Stimulated activated CD4-positive, alpha-beta T cell treated with anti-CD3 and anti-CD28 coated beads, Interleukin-12 subunit alpha, Interleukin-12 subunit beta, amount 100 ng/mL, for 48 hours (primary cell): ENCODE measurements around the gene TSPEAR.

ENCODE experiments used
- DNase-seq, 3 donors: peaks; one replicate each; pipeline ENCODE4 v3.0.0-alpha.2; 2020; ENCODE audit warnings: low read depth in 2 of 3, low spot score in 1 of 3

The TSPEAR gene

DNA sequence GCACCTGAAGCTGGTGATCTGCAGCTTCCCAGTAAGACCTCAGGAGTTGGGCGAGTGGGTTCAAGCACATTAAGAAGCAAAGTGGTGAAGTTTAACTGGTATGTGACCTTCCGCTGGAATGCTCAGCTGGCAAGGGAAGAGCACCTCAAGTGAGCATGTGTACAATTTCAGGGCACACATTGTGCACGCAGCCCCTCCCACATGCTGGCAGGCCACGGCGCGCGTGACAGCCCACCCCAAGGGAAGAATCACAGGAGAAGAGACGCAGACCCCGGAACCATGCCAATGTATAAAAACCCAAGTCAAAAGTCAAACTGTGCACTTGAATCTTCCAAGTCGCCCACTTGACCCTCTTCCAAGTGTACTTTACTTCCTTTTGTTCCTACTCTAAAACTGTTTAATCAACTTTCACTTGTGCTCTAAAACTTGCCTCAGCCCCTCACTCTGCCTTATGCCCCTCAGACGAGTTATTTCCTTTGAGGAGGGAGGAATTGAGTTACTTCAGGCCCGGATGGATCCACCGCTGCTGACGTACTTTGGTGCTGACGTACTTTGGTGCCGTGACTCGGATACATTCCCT, 236.0 kb downstream of the TSPEAR start:
- DNase-seq = no peak

DNA sequence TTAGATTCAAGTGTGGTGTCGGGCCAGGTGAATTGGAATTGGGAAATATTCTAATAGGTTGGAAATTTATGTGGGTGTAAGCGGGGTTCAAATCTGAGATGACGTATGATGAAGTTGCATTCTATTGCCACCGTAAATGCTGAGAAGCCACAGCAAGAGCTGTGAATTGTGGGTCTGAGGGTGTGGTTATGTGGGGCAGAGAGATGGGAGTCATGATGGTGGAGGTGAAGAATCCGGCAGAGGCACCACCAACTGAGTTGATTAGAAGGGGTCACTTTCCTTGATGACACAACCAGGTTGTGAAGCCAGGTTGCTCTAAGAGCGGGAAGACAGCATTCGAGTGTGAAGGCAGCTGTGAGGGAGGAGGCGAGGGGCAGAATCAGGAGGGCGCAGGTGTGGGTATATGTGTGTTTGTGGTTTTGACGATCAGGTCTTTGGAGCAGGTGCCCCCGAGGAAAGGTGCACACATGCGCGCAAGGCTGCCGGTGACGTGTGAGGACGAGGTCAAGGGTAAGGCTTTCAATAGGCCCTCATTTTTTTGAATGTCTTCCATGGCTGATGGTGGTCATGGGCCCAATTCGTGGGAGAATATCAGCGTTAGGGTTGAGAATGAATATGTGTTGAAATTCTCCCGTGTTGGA, 237.3 kb downstream of the TSPEAR start:
- no peak for DNase-seq

DNA sequence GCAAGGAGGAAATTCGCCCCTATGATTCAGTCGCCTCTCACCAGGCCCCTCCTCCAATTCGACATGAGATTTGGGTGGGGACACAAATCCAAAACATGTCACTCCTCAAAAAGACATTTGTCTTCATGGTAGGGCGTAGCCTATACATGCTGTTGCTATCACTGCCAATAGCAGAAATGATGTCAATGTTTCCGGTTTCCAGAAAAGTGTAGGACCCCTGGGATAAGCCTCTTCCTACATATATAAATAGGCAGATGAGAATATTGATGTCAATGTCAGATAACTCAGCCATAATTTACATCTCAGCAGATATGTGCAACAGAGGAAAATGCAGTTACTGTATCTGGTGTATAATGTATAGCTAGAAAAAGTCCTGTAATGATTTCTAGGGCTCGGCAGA, 239.4 kb downstream of the TSPEAR start:
- DNase-seq = no peak

DNA sequence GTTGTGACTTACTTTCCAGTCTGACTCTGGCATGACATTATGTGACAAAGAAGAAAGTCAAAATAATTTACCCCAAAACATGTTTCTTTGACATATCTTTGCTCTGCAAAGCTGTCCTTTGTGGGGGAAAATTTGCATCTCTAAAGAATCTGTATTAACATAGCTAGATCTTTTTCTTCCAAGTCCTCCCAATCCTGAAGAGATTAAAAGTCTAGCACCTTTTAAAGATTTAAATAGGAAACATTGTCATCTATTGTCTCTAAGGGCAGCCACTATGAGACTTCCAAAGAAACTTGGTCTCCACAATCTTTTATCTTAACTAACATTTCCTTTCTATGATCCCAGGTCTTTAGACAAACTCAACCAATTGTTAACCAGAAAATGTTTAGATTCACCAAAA, 240.0 kb downstream of the TSPEAR start:
- no peak for DNase-seq

DNA sequence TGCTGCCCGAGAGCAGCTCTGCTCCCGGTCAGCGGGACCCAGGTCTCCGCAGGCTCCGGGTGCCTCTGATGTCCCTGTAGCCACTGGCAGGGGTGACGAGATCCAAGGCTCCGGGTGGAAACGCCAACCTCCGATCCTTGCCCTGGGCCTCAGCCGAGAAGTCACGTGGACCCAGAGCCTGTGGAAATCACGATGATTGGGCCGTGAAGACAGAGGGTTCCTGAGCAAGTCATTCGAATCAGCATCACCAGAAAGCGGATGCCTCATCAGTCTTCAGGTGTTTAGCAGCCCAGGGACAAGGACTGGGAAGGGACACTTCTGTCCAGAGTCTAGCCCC, 243.5 kb downstream of the TSPEAR start:
- no peak for DNase-seq

DNA sequence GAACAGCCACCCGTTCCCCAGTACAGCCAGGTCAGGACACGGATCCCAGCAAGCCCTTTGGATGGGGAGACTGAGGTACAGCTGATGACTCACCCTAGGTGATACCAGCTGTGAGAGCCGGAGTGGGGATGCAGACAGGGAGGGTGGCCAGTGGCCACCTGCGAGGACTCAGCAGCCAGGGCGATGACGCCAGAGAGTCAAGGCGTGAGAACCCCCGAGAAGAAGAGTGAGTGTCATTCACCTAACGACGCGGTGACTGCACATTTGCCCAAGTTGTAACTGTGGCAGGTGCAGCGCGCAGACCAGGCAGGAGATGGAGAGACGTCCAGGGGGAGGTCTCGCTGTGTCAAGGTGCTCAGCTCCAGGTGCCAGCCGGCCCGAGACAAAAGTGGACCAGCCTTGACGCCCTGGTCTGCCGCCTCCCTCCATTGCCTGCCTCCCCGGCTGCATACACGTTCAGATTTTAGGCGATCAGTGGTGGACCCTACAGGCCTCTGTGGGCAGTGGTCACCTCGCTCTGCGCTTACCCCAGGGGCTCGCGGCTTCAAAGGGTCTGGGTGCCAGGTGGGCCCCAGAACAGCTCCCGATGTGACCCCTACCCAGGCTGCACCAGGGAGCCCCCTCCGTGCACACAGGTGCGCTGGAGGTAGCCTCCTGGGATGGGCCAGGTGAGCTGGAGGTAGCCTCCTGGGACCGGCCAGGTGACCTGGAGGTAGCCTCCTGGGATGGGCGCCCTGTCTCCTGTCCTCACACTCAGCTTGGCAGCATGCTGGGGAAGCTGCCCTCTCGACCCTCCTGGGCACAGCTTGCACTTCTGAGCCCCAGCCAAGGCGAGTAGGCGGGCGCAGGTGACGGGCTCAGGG, 244.1 kb downstream of the TSPEAR start:
- DNase-seq = no peak

DNA sequence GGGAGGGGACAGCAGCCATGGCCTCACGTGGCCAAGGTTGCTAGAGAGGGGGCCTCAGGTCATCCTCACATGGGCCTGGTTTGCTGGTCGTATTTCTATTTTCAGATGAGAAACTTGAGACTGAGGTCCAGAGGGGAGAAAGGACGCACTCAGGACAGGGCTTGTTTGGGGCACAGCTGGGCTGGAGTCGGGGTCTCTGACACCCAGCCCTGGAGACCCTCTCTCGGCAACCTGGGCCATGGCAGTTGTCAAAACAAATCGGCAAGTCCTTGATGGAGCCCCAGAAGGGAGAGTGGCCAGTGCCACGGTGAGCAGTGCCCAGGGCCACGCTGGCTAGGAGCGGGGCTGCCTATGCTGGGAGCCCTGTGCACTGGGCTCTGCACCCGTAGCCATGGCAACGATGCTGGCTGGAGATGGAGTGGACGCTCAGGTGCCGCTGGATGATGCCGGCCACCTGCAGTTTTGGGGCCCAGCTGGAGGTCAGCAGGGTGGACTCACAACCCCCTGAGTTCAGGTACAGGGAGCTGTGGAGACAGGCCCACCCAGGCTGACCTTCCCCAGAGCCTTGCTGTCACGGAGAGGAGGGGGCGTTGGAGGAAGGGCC, 244.9 kb downstream of the TSPEAR start:
- no peak for DNase-seq

DNA sequence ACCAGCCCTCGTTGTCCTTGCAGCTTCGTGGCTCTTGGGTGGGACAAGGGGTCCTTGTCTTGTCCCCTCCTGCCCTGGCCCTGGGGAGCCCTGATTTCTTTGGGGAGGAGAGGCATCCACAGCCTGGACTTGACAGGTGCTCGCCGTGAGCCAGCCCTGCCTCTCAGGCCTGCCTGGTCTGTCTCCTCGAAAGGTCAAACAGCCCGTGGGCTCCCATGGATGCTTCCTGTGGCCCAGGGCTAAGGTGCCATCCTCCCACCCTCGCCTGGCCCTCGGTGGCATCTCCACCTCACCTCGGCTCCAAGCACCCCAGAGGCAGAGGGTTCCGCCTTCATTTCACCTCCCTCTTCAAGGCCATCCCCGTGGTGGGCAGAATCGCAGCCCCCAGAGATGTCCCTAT, 247.0 kb downstream of the TSPEAR start:
- no peak for DNase-seq

DNA sequence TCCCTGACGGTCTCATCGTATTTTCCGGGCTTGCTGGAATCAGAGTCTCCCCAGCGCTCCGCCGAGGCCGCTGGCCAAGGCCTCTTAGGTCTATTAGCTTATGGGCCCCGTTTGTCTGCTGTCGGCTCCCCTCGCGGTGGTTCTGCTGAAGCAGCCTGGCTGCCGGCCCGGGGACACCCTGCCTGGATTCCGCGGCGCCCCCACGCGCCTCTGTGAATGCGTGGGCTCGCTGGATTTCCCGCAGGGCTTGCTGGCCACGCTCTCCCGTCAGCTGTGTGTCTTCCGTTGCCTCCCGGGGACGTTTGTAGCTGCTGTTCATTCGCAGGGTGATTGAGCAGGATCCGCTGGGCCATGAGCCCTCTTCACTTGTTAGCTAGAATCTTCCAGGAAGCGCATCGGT, 247.6 kb downstream of the TSPEAR start:
- no peak for DNase-seq

DNA sequence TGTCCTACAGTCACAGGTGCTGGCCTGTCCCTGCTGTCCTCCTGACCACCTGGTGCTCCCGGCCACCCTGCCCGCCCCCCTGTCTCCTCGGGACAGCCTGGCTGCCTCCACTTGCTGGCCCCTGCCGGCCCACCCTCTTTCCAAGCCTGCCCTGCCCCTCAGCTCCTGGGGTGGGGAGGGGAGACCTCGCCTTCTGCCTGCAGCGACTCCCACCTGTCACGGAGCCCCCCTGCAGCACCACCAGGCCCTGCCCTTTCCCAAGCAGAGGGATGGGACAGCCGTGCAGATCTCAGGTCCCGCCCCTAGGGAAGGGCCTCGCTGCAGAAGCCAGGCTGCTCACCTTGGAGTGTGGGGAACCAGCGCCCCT, 248.6 kb downstream of the TSPEAR start:
- DNase-seq = no peak

DNA sequence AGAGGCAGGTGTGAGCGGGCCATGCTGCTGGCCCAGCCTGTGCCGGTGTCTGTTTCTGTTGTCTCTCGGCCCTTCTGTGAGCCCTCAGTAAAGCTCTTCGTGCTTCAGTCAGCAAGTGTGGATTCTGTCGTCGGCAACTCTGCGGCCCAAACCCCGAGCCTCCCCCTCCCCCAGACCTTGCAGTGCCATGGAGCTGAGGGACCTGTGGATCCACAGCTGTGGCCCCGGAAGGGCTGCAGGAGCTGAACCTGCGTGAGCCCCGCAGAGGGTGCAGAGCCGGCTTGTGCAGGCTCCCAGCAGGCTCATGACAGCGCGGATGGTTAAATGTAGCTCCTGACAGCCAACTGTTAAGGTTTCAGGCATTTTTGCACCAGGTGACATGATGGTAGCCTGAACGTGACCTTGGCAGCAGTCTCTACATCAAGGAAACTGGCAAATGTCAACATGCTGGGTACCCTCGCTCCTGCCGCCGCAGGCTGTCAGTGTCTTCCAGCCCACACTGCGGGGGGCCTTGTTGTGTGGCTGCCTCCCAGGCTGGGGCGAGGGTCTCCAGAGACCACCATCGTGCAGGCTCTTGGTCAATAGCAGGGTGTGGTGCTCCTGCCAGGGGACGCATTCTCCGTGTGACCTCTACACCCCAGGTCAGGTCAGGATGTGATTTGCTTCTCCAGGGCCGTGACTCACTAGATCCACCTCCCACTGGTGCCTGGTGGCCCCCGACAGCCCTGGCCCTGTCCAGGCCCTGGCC, 249.1 kb downstream of the TSPEAR start:
- DNase-seq = no peak

DNA sequence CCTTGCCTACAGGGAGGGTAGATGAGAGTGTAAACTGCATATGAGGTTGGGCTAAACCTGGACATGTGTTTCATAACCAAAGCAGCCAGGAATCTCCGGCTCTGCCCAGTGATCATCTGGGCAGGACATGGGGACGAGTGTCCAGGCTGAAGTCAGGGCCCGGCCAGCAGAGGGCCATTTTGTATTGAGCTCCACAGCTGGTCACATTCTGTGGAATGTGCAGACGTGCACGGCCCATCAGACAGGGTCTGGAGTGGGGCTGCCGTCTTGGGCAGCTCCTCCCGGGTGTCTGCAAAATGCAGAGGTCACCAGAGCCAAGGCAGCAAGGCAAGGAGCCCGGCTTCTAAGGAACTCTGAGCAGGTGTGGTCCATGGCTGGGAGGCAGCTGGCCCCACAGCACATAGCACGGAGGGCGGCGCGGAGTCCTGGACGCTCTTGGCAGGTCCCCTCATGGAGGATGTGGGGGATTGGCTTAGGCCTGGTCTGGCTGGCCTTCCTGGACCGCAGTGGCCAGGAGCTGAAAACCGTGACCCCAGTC, 249.8 kb downstream of the TSPEAR start:
- no peak for DNase-seq

DNA sequence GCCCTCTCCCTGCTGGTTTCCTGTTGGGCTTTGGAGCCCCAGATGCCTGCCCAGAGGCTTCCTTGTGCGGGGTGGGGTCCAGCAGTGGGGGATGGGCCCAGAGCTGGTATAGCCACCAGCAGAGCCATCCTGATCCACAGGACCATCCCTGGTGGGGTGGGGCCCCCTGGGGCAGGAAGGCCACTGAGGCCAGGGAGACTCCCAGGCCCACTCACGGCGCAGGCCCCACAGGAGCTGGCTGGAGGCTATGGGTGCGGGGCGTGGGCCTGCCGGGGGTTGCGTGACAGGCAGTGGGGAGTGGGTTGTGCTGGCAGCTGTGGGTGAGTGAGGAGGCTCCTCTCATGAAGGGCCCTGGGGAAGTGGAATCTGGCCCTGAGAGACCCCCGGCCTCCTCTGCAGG, 250.4 kb downstream of the TSPEAR start:
- DNase-seq = no peak

DNA sequence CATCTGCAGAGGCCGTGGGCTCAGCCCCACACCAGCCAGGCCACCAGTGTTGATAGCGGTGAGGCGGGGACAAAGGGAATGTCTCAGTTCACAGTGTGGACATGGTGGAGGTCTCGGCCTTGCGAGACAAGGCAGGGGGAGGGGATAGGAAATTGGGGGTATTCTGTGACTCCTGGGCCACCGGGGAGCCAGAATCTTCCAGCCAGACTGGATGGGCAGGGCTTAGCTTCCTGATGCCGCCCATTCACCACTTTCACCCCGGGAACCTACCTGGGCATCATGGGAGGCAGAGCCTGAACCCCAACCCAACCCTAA, 251.0 kb downstream of the TSPEAR start:
- no peak for DNase-seq

DNA sequence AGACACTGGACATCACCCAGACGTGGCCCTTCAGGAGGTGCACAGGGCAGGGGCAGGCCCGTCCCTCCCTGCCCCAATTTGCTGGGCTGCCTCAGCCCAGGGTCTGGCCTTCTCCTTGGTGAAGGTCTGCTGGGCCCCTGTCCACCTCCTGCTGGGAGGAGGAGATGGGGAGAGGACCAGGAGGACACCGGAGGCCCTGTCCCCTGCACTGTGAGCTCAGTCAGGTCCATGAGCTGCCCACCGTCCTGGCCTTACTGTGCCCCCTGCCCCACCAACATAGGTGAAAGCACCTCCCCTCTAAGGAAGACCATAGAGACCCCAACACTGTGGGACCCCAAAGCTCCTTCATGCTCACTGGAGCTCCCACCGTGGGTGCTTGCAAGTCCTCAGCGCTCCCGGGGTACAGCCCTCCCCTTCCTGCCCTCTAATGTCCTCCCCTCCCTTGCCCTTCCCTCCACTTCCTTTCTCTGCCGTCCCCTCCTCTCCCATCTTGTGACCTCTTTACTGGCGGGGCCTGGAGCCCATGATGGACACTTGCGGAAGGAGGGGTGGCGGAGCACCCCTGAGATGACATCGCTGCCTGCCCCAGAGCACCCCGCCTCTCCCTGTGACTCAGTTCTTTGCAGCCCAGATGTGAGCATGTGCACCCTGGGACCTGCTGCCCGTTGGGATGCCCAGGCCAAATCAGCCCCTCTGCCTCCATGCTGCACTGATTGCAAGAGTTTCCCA, 251.5 kb downstream of the TSPEAR start:
- DNase-seq = no peak

DNA sequence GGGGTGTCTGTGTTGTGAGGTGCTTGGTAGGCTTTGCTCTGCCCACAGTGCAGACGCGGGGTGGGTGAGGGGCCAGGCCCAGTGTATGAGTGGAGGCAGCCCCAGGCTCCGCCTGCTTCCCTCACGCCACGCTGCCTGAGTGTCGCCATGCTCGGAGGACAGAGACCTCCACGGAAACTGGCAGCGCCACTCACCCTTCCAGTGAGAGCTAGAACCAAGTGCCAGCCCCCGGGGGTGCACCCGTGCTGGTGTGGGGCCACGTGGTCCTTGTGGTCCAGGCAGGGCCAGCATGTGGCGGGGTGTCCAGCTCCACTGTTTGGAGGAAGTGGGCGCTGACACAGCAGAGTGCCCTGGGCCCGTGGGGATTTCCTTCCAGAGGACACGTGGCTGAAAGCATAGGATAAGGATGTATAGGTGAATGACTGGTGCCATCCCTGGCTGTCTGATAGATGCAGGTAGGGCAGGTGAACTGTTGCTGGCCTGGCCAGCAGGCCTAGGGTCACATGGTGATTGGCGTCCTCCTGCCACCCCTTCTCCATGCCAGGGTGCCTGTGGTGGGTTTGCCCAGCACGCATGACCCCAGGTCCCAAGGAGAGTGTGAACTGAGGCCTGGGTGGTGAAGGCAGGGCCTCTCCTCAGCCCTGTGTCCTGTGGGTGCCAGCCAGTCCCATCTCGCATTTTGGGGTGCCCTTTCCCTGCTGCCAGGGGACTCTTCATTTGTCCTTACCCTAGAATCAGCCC, 252.2 kb downstream of the TSPEAR start:
- DNase-seq = no peak

DNA sequence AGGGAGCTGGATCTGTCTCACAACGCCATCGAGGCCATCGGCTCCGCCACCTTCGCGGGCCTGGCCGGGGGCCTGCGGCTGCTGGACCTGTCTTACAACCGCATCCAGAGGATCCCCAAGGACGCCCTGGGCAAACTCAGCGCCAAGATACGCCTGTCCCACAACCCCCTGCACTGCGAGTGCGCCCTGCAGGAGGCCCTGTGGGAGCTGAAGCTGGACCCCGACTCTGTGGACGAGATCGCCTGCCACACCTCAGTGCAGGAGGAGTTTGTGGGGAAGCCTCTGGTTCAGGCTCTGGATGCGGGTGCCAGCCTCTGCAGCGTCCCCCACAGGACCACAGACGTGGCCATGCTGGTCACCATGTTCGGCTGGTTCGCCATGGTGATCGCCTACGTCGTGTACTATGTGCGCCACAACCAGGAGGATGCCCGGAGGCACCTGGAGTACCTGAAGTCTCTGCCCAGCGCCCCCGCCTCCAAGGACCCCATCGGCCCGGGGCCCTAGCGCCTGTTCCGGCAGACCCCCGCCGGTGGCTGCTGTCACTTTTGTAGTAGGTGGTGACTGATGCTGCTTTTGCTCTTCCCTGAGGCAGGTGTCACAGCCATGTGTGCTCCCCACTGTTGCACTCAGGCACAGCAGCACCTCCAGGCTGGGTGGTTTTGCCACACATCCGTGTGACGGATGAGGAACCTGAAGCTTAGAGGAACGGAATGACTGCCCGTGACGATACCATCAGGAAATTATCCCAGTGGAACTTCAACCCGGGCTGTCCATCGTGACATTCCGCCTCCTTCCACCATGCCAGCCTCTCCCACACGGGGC, 254.2 kb downstream of the TSPEAR start:
- DNase-seq = no peak

DNA sequence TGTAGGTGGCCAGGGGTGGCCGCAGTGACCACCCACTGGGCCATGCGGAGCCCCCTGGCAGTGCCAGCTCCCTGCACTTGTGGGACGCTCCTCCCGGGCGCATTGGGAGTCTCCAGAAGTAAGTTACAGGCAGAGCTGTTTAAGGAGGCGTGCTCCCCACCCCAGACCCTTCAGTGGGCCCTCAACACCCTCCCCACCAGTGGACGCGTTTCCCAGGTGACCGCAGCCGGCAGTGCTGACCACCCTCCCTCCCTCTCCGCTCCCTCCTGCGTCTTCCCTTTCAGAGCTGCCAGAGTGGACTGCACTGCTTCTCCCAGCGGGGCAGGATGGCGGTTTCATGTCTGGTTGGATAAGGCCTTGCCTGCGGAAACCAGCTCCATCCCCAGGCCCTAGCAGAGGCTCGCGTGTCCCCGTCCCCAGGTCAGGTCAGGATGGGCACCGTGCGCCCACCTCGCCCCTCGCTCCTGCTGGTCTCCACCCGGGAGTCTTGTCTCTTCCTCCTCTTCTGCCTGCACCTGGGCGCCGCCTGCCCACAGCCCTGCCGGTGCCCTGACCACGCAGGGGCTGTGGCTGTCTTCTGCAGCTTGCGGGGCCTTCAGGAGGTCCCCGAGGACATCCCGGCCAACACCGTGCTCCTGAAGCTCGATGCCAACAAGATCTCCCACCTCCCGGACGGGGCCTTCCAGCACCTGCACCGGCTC, 255.0 kb downstream of the TSPEAR start:
- DNase-seq = no peak
